ENCODE results near the gene UBTF.
A peak's percentile ranks its signal among the peaks of the same experiment; 100 is the strongest.

Gene UBTF

DNA sequence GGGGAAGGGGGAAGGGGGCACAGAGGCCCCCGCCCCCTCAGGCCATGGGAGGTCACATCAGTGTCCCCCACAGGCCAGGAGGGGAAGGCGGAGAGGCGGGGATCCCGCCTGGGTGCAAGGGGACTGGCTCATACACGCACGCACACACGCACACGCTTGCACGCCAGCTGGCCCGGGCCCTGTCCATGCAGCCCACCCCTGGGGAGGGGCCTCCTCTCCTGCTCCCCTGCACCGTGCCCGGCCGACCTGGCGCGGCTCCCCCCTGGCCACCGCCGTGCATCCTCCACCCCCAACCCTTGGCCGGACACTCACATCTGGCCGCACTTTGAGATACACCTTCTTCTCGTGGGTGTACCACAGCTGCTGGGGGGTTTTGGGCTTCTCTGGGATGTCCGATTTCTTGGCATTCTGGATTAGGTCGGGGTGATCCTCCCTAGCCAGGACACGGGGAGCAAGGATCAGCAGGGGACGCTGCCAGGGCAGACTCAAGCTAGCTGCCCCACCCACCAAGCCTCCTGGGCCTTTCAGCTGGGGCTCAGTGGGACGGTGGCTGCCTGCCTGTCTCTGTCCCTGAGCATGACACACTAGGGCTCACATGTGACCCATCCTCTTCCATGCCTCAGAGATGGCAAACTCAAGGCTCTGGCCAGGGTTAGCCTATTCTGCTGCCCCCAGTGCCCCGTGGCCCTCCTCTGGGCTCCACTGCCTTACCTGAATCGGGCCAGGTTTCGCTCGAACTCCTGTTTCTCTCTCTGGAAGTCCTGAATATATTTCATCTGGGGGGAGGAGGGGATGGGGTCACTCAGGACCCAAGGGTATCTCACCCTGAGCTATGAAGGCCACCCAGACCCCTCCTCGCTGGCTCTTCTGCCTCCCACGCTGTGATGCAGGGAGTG lies 6.7 kb downstream of the UBTF start:
- Histone ChIP-seq H3K27me3 (ENCODE audit: insufficient read depth, low read length) (no peaks in the 10 kb centered on the region), H3K4ac (ENCODE audit: low read depth, low read length) (no peak overlapping the region), H3K36me3 (ENCODE audit: control insufficient read depth in 1 of 2, insufficient read depth in 2 of 2, low read length in 2 of 2) (peaks cover 75 to 86% of the 10 kb centered on the region in 2 experiments), H4K91ac (ENCODE audit: low read depth, low read length) (no peak overlapping the region), H4K12ac (ENCODE audit: low read depth, low read length) (no peak overlapping the region), H2BK5ac (ENCODE audit: low read depth, low read length, poor library complexity) (no peak overlapping the region), H3K14ac (ENCODE audit: low read length) (no peak overlapping the region), H3K4me2 (ENCODE audit: low read length) (no peak overlapping the region), H3K9me3 (ENCODE audit: insufficient read depth, low read depth, low read length) (no peaks in the 10 kb centered on the region), H3K9ac (ENCODE audit: low read length) (no peak overlapping the region), H2BK120ac (ENCODE audit: insufficient read depth, low read length, poor library complexity) (no peak overlapping the region), H3K27ac (ENCODE audit: low read depth, low read length) (no peak overlapping the region), H3K4me1 (ENCODE audit: control insufficient read depth in 1 of 2, insufficient read depth in 2 of 2, low read length in 2 of 2) (peaks cover 6 to 8% of the 10 kb centered on the region in 2 experiments), H2AK5ac (ENCODE audit: low read length) (no peak overlapping the region), H3K79me2 (ENCODE audit: control insufficient read depth, insufficient read depth, low read length, poor library complexity) (peaks cover 2% of the 10 kb centered on the region), H3K79me1 (ENCODE audit: low read length) (no peaks in the 10 kb centered on the region), H3K23ac (ENCODE audit: low read length) (no peak overlapping the region), H3K18ac (ENCODE audit: low read length) (no peak overlapping the region), H4K8ac (ENCODE audit: low read depth, low read length) (no peak overlapping the region), H3K4me3 (ENCODE audit: low read depth, low read length) (no peak overlapping the region), H2BK12ac (ENCODE audit: low read length) (no peak overlapping the region), H2AFZ (ENCODE audit: insufficient read depth, low read length, poor library complexity) (no peak overlapping the region)
- no CpG with 5 or more reads among the region's 31 CpGs for WGBS (ENCODE audit: extremely low coverage, insufficient coverage, insufficient read length)
- DNase-seq: no peak

GRCh38 chr17:44211281-44212265 lies 7.9 kb downstream of the UBTF start:
- peaks cover 3 to 4% of the 10 kb centered on the region in 2 experiments for H3K4me1 ChIP-seq (ENCODE audit: control insufficient read depth in 1 of 2, insufficient read depth in 2 of 2, low read length in 2 of 2)
- H3K9ac ChIP-seq (ENCODE audit: low read length): no peak overlapping the region
- no peak overlapping the region for H2BK120ac ChIP-seq (ENCODE audit: insufficient read depth, low read length, poor library complexity)
- H2AFZ ChIP-seq (ENCODE audit: insufficient read depth, low read length, poor library complexity): no peak overlapping the region
- H3K4ac ChIP-seq (ENCODE audit: low read depth, low read length): no peak overlapping the region
- H4K12ac ChIP-seq (ENCODE audit: low read depth, low read length): no peak overlapping the region
- H3K79me1 ChIP-seq (ENCODE audit: low read length): no peaks in the 10 kb centered on the region
- no peak overlapping the region for H3K4me3 ChIP-seq (ENCODE audit: low read depth, low read length)
- no peak overlapping the region for H3K18ac ChIP-seq (ENCODE audit: low read length)
- WGBS (ENCODE audit: extremely low coverage, insufficient coverage, insufficient read length): no CpG with 5 or more reads among the region's 30 CpGs
- no peak overlapping the region for H2AK5ac ChIP-seq (ENCODE audit: low read length)
- H2BK5ac ChIP-seq (ENCODE audit: low read depth, low read length, poor library complexity): no peak overlapping the region
- no peaks in the 10 kb centered on the region for H3K9me3 ChIP-seq (ENCODE audit: insufficient read depth, low read depth, low read length)
- H4K8ac ChIP-seq (ENCODE audit: low read depth, low read length): no peak overlapping the region
- no peak for DNase-seq
- H3K14ac ChIP-seq (ENCODE audit: low read length): no peak overlapping the region
- H3K4me2 ChIP-seq (ENCODE audit: low read length): no peak overlapping the region
- no peak overlapping the region for H3K23ac ChIP-seq (ENCODE audit: low read length)
- peaks cover 84 to 86% of the 10 kb centered on the region in 2 experiments for H3K36me3 ChIP-seq (ENCODE audit: control insufficient read depth in 1 of 2, insufficient read depth in 2 of 2, low read length in 2 of 2)
- no peak overlapping the region for H2BK12ac ChIP-seq (ENCODE audit: low read length)
- H3K79me2 ChIP-seq (ENCODE audit: control insufficient read depth, insufficient read depth, low read length, poor library complexity): no peaks in the 10 kb centered on the region
- no peaks in the 10 kb centered on the region for H3K27me3 ChIP-seq (ENCODE audit: insufficient read depth, low read length)
- H4K91ac ChIP-seq (ENCODE audit: low read depth, low read length): no peak overlapping the region
- no peak overlapping the region for H3K27ac ChIP-seq (ENCODE audit: low read depth, low read length)

DNA sequence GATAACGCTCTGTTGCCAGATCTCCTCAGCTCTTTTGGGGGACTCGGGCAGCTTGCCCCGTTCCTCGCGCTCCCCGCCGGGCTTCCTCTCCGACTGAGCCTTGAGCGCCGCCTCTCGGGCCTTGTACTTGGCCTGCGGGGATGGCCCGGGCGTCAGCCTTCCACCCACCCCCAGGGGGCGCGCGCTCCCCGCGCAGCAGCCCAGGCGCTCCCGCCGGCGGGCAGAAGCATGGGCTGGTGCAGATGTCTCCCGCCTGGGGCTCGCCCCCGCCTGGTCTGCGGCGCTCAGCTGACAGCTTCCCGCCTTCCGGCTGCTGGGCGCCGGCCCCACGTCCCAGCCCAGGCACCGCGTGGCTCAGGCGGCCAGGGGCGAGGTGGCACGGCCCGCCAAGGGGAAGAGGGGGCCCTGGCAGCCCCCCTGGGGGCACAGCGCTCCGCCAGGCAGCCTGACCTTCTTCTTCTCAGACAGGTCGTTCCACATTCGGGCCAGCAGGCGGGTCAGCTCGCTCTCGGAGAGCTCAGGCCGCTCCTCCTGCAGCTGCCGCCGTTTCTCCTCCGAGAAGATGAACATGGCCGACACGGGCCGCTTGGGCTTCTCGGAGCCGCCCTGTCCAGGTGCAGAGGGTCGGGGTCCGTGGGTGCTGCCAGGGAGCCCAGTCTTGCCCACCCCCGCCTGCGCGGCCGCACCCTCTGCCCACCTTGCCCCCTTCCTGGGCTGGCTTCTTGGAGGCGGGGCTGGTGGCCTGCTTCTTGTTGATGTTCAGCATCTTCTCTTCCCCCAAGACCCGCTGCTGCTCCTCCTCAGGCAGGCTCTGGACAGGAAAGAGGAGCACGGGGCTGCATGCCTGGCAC lies 8.9 kb downstream of the UBTF start:
- H3K4ac ChIP-seq (ENCODE audit: low read depth, low read length): no peak overlapping the region
- H3K79me2 ChIP-seq (ENCODE audit: control insufficient read depth, insufficient read depth, low read length, poor library complexity): no peaks in the 10 kb centered on the region
- H3K79me1 ChIP-seq (ENCODE audit: low read length): no peaks in the 10 kb centered on the region
- H2AFZ ChIP-seq (ENCODE audit: insufficient read depth, low read length, poor library complexity): no peak overlapping the region
- peaks cover 3 to 4% of the 10 kb centered on the region in 2 experiments for H3K4me1 ChIP-seq (ENCODE audit: control insufficient read depth in 1 of 2, insufficient read depth in 2 of 2, low read length in 2 of 2)
- DNase-seq: peak; percentile 82 to 92
- no peak overlapping the region for H3K27ac ChIP-seq (ENCODE audit: low read depth, low read length)
- no peak overlapping the region for H4K12ac ChIP-seq (ENCODE audit: low read depth, low read length)
- no peak overlapping the region for H3K4me2 ChIP-seq (ENCODE audit: low read length)
- no CpG with 5 or more reads among the region's 64 CpGs for WGBS (ENCODE audit: extremely low coverage, insufficient coverage, insufficient read length)
- H3K27me3 ChIP-seq (ENCODE audit: insufficient read depth, low read length): no peaks in the 10 kb centered on the region
- no peak overlapping the region for H3K23ac ChIP-seq (ENCODE audit: low read length)
- no peak overlapping the region for H3K14ac ChIP-seq (ENCODE audit: low read length)
- H2BK5ac ChIP-seq (ENCODE audit: low read depth, low read length, poor library complexity): no peak overlapping the region
- no peak overlapping the region for H2BK12ac ChIP-seq (ENCODE audit: low read length)
- H2BK120ac ChIP-seq (ENCODE audit: insufficient read depth, low read length, poor library complexity): no peak overlapping the region
- H3K36me3 ChIP-seq (ENCODE audit: control insufficient read depth in 1 of 2, insufficient read depth in 2 of 2, low read length in 2 of 2): peaks cover 77 to 79% of the 10 kb centered on the region in 2 experiments
- no peak overlapping the region for H2AK5ac ChIP-seq (ENCODE audit: low read length)
- H3K9me3 ChIP-seq (ENCODE audit: insufficient read depth, low read depth, low read length): no peaks in the 10 kb centered on the region
- H4K91ac ChIP-seq (ENCODE audit: low read depth, low read length): no peak overlapping the region
- no peak overlapping the region for H3K4me3 ChIP-seq (ENCODE audit: low read depth, low read length)
- peak overlapping the region; percentile 9 for H4K8ac ChIP-seq (ENCODE audit: low read depth, low read length)
- no peak overlapping the region for H3K18ac ChIP-seq (ENCODE audit: low read length)
- H3K9ac ChIP-seq (ENCODE audit: low read length): no peak overlapping the region

Measured in trophoblast cell (in vitro differentiated cells and primary cell).